ENCODE measurements around the gene ADGRL3. TPM values are rescaled to one million over a fixed set of nuclear protein-coding genes. Genes with fewer than 3 reads are reported as not detected.
"Not testable (repeated sequence)": the region's sequence is repeated elsewhere in the genome, so short reads cannot be mapped to it uniquely, and the experiment has no call there.

ADGRL3 gene
- total RNA-seq, 4 donors from 2014 or later, result 0.67 to 4.6 (median 1.6) TPM

- intact Hi-C loops (cut with DNase I), result no loop called here
- Histone ChIP-seq H3K4me3 (replicated peaks in 1 of 3) (no peak overlapping the region), H3K36me3 (no peaks in the 10 kb centered on the region), H3K27me3 (no peaks in the 10 kb centered on the region), H3K4me1 (no peaks in the 10 kb centered on the region), H3K9me3 (no peaks in the 10 kb centered on the region), H3K27ac (no peak overlapping the region)
- TF ChIP-seq POLR2A (IDR thresholded peaks at IDR 0.05) (no peak), CTCF (IDR thresholded peaks at IDR 0.05) (no peak)
- WGBS, 2 donors, result 92 to 93% methylated on average over 1 of the region's 1 CpG
- no peak for DNase-seq
Observed at GRCh38 chr4:61959087-61959486, 759.0 kb downstream of the ADGRL3 start.

- H3K36me3 ChIP-seq, result no peaks in the 10 kb centered on the region
- no peaks in the 10 kb centered on the region for H3K9me3 ChIP-seq
- no peak overlapping the region for H3K27ac ChIP-seq
- no peak for DNase-seq
- intact Hi-C loops (cut with DNase I), result no loop called here
- H3K4me3 ChIP-seq (replicated peaks in 1 of 3), result no peak overlapping the region
- WGBS, 2 donors, result 77 to 79% methylated on average over 4 of the region's 4 CpGs
- TF ChIP-seq CTCF (IDR thresholded peaks at IDR 0.05), result no peak
- no peak for TF ChIP-seq POLR2A (IDR thresholded peaks at IDR 0.05)
- H3K27me3 ChIP-seq, result no peaks in the 10 kb centered on the region
- no peaks in the 10 kb centered on the region for H3K4me1 ChIP-seq
Observed at GRCh38 chr4:61984260-61984909, 784.3 kb downstream of the ADGRL3 start.

- Histone ChIP-seq H3K36me3 (no peaks in the 10 kb centered on the region), H3K9me3 (no peaks in the 10 kb centered on the region), H3K27ac (no peak overlapping the region), H3K4me3 (replicated peaks in 1 of 3) (no peak overlapping the region), H3K27me3 (no peaks in the 10 kb centered on the region), H3K4me1 (no peaks in the 10 kb centered on the region)
- no peak for DNase-seq
- intact Hi-C loops (cut with DNase I), result no loop called here
- TF ChIP-seq CTCF (IDR thresholded peaks at IDR 0.05), result no peak
- no peak for TF ChIP-seq POLR2A (IDR thresholded peaks at IDR 0.05)
- WGBS, 2 donors, result 80 to 85% methylated on average over 4 of the region's 4 CpGs
Observed at GRCh38 chr4:61985426-61985825, 785.3 kb downstream of the ADGRL3 start.

DNA sequence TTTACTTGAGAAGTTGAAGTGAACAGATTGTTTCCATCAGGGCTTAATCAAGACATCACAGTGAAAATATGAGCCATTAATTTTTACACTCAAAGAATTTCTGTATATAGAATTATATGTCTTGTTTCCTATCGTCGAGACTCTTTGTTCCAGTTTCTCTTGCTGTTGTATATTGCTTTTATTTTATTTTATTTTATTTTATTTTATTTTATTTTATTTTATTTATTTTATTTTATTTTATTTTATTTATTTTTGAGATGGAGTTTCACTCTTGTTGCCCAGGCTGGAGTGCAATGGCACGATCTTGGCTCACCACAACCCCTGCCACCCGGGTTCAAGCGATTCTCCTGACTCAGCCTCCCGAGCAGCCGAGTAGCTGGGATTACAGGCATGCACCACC, 786.8 kb downstream of the ADGRL3 start:
- H3K4me3 ChIP-seq (replicated peaks in 1 of 3); H3K27ac ChIP-seq; DNase-seq; H3K9me3 ChIP-seq; H3K4me1 ChIP-seq; H3K27me3 ChIP-seq; H3K36me3 ChIP-seq; intact Hi-C loops (cut with DNase I): not testable (repeated sequence)
- 93 to 97% methylated on average over 7 of the region's 7 CpGs for WGBS, 2 donors

GRCh38 chr4:61992351-61992750, 792.2 kb downstream of the ADGRL3 start:
- DNase-seq, result no peak
- 71 to 74% methylated on average over 2 of the region's 2 CpGs for WGBS, 2 donors
- H3K4me1 ChIP-seq, result no peaks in the 10 kb centered on the region
- intact Hi-C loops (cut with DNase I), result no loop called here
- H3K36me3 ChIP-seq, result no peaks in the 10 kb centered on the region
- no peak for TF ChIP-seq POLR2A (IDR thresholded peaks at IDR 0.05)
- TF ChIP-seq CTCF (IDR thresholded peaks at IDR 0.05), result no peak
- no peak overlapping the region for H3K4me3 ChIP-seq (replicated peaks in 1 of 3)
- H3K27me3 ChIP-seq, result no peaks in the 10 kb centered on the region
- H3K27ac ChIP-seq, result no peak overlapping the region
- H3K9me3 ChIP-seq, result no peaks in the 10 kb centered on the region

Data from thyroid gland (tissue), 4 donors.